GM23248 (cell line): ENCODE measurements around the gene GPATCH8.

ENCODE experiments used
- EZH2 ChIP-seq: fragments of 200-600 bp; sonication (generic); IDR thresholded peaks from 2 replicates; pipeline ENCODE4 v1.6.1; 2018; ENCODE audit warnings: antibody characterized with exemption, mild to moderate bottlenecking; ENCODE audit not compliant: insufficient read depth, poor library complexity, severe bottlenecking
- EZH2phosphoT487 ChIP-seq: fragments of 200-600 bp; sonication (generic); IDR thresholded peaks from 2 replicates; pipeline ENCODE4 v1.6.1; 2018; ENCODE audit warnings: antibody characterized with exemption, moderate library complexity, mild to moderate bottlenecking, low read depth; ENCODE audit not compliant: insufficient read depth

DNA sequence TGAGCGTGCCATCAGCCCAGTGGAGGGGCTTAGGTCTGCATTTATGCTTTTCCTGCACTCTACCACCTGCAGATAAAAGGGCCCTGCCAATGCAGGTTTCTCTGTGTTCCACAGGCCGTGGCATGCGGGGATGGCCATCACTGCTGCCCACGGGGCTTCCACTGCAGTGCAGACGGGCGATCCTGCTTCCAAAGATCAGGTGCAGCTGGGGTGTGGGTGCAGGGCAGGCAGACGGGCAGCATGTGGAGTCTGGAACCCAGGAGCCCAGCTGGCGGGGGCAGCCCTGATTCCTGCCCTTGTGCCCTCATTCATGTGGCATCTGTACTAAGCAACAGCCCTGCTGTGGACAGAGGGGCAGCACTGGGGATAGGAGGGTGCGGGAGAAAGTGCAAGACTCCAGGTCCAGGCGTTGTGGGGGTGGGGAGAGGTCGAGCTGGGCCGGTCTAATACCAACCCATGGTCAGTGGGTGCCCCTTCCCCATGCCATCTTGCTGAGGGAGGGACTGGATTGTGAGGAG is 153.6 kb downstream of the GPATCH8 start:
- no peak for TF ChIP-seq EZH2
- no peak for TF ChIP-seq EZH2phosphoT487
